HepG2 (cell line): ENCODE data around the gene BORCS5. TPM values are rescaled to one million over a fixed set of nuclear protein-coding genes. Genes with fewer than 3 reads are reported as not detected.

Experiments
- ARID2 ChIP-seq: sonication (generic); formaldehyde crosslinking; IDR thresholded peaks from 2 replicates; pipeline ENCODE4 v1.8.1; 2022; ENCODE audit warnings: mild to moderate bottlenecking, missing genetic modification reagents, borderline replicate concordance
- FOSL1 ChIP-seq: sonication (generic); formaldehyde crosslinking; IDR thresholded peaks from 2 replicates; pipeline ENCODE4 v1.9.0; 2021; ENCODE audit warnings: missing genetic modification reagents, borderline replicate concordance
- HIVEP1 ChIP-seq: sonication (generic); formaldehyde crosslinking; IDR thresholded peaks from 2 replicates; pipeline ENCODE4 v1.4.0; 2020; ENCODE audit warnings: mild to moderate bottlenecking, missing genetic modification reagents
- MTF2 ChIP-seq: sonication (generic); formaldehyde crosslinking; IDR thresholded peaks from 2 replicates; pipeline ENCODE4 v1.5.0; 2020; ENCODE audit warnings: missing genetic modification reagents, borderline replicate concordance
- SALL2 ChIP-seq: sonication (generic); formaldehyde crosslinking; IDR thresholded peaks from 2 replicates; pipeline ENCODE4 v1.8.1; 2023; ENCODE audit warnings: mild to moderate bottlenecking, missing genetic modification reagents, inconsistent platforms
- SETDB1 ChIP-seq: sonication (generic); formaldehyde crosslinking; IDR thresholded peaks from 2 replicates; pipeline ENCODE4 v1.5.1; 2020; ENCODE audit warnings: missing genetic modification reagents, mild to moderate bottlenecking, borderline replicate concordance
- SMYD3 ChIP-seq: sonication (generic); formaldehyde crosslinking; IDR thresholded peaks from 2 replicates; pipeline ENCODE4 v1.8.1; 2023; ENCODE audit warnings: mild to moderate bottlenecking, missing genetic modification reagents
- TGIF2 ChIP-seq: IDR thresholded peaks from 2 replicates; pipeline ENCODE4 v1.6.1; 2016; ENCODE audit warnings: control low read depth, missing compliant biosample characterization
- ZFP82 ChIP-seq: sonication (generic); formaldehyde crosslinking; IDR thresholded peaks from 2 replicates; pipeline ENCODE4 v1.5.1; 2020; ENCODE audit warnings: mild to moderate bottlenecking, missing genetic modification reagents, borderline replicate concordance
- ZFP90 ChIP-seq: sonication (generic); formaldehyde crosslinking; IDR thresholded peaks from 2 replicates; pipeline ENCODE4 v1.8.0; 2022; ENCODE audit warnings: missing genetic modification reagents, mild to moderate bottlenecking, inconsistent platforms, borderline replicate concordance
- ZNF235 ChIP-seq: sonication (generic); formaldehyde crosslinking; IDR thresholded peaks from 2 replicates; pipeline ENCODE4 v1.8.1; 2023; ENCODE audit warnings: mild to moderate bottlenecking, missing genetic modification reagents, borderline replicate concordance
- ZNF256 ChIP-seq: sonication (generic); formaldehyde crosslinking; conservative IDR thresholded peaks from 2 replicates; pipeline ENCODE4 v1.4.0; 2020; ENCODE audit warnings: missing genetic modification reagents
- ZNF557 ChIP-seq: sonication (generic); formaldehyde crosslinking; IDR thresholded peaks from 2 replicates; pipeline ENCODE4 v1.4.0; 2020; ENCODE audit warnings: missing genetic modification reagents
- ZNF577 ChIP-seq: sonication (generic); formaldehyde crosslinking; IDR thresholded peaks from 2 replicates; pipeline ENCODE4 v1.4.0; 2020; ENCODE audit warnings: mild to moderate bottlenecking, low read depth, missing genetic modification reagents, borderline replicate concordance
- ZNF776 ChIP-seq: sonication (generic); formaldehyde crosslinking; IDR thresholded peaks from 2 replicates; pipeline ENCODE4 v1.4.0; 2020; ENCODE audit warnings: mild to moderate bottlenecking, missing genetic modification reagents
- polyA plus RNA-seq, 8 experiments: library from polyadenylated mRNA; depleted of rRNA in 3 of 8; stranded (reverse) in 7 of 8; unstranded in 1 of 8; fragments of >200 nt; fragmentation: Illumina TruSeq in 4 of 8; extraction: Trizol in 4 of 8; gene quantifications; 2 replicates each; pipeline versions ENCODE4 v1.2.1 to v1.2.3, GENCODE V29; 2011 to 2016; ENCODE audit warnings: low read depth in 4 of 8, missing spikeins in 1 of 8, mixed read lengths in 1 of 8; ENCODE audit not compliant: insufficient read depth in 1 of 8
- total RNA-seq, 5 experiments: library from RNA; depleted of rRNA; stranded (reverse); fragments of >200 nt; fragmentation: Illumina TruSeq; extraction: Trizol; gene quantifications; 2 replicates each; pipeline ENCODE4 v1.2.3, GENCODE V29; 2016; ENCODE audit warnings: low read depth in 1 of 5
- TF ChIP-seq, protein P1 (sequence below): sonication (generic); formaldehyde crosslinking; IDR thresholded peaks from 2 replicates; pipeline ENCODE4 v1.9.0; 2021; ENCODE audit warnings: missing genetic modification reagents, mild to moderate bottlenecking, borderline replicate concordance
- TF ChIP-seq, protein P2 (sequence below): sonication (generic); formaldehyde crosslinking; IDR thresholded peaks from 2 replicates; pipeline ENCODE4 v1.9.0; 2021; ENCODE audit warnings: missing genetic modification reagents, borderline replicate concordance
- TF ChIP-seq, protein P3 (sequence below): sonication (generic); formaldehyde crosslinking; IDR thresholded peaks from 2 replicates; pipeline ENCODE4 v1.5.0; 2020; ENCODE audit warnings: missing genetic modification reagents, mild to moderate bottlenecking, borderline replicate concordance
- TF ChIP-seq, protein P4 (sequence below): IDR thresholded peaks from 2 replicates; pipeline ENCODE4 v1.6.1; 2012; ENCODE audit warnings: inconsistent platforms
- TF ChIP-seq, protein P5 (sequence below): sonication (generic); formaldehyde crosslinking; IDR thresholded peaks from 2 replicates; pipeline ENCODE4 v1.9.0; 2022; ENCODE audit warnings: missing genetic modification reagents, mild to moderate bottlenecking, borderline replicate concordance
- TF ChIP-seq, protein P6 (sequence below): sonication (generic); formaldehyde crosslinking; IDR thresholded peaks from 2 replicates; pipeline ENCODE4 v1.4.0; 2020; ENCODE audit warnings: missing genetic modification reagents; ENCODE audit errors: not compliant biosample characterization

Gene BORCS5
- total and polyA plus RNA-seq, 2 of the 13 experiments (the other 11 are each of a cell fraction or from before 2014, with no cell fraction given) = 3.9 to 4.7 TPM

DNA sequence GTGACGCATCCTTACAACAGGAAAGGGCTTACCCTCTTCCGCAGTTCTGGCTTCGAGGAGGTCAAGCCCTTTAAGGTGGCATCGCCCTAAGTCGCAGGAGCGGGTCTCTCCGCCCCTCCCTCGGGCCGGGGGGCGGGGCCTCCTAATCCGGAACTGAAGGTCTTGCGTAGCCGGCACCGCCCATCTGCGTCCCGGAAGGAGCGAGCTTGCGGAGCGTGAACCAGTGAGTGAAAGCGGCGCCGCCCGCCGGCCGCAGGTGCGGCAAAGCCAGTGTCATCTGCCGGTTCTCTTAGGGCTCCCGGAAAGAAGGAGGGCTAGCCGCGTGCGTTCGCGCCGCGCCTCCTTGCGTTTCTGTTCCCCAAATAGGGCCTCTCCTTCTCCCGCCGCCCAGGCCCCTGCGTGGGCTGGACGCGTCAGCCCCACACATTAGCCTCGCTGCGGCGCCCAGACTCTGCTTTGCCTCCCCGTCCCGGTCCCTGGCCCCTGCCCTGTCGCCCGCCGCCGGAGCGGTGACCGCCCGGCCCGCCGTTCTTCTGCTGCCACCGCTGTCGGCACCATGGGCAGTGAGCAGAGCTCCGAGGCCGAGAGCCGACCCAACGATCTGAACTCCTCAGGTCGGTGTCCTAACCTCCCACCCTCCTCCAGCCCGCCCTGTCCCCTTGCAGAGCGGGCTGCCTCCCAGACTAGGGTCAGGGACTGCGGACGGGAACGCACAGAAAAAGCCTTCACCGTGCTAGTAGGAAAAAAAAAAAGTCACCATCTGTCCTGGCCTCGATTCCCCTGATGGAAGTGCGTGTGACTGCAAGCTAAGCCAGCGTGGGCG, at the start of gene BORCS5 (continued):
- TF ChIP-seq, protein P1, sequence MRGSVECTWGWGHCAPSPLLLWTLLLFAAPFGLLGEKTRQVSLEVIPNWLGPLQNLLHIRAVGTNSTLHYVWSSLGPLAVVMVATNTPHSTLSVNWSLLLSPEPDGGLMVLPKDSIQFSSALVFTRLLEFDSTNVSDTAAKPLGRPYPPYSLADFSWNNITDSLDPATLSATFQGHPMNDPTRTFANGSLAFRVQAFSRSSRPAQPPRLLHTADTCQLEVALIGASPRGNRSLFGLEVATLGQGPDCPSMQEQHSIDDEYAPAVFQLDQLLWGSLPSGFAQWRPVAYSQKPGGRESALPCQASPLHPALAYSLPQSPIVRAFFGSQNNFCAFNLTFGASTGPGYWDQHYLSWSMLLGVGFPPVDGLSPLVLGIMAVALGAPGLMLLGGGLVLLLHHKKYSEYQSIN (CRISPR knock-in tag) = no peak
- TF ChIP-seq ZNF235 (CRISPR knock-in tag) (no peak), ZFP82 (peak; percentile 90; the same call in 1 of the 2 replicates), SETDB1 (CRISPR knock-in tag) (no peak), ZFP90 (CRISPR knock-in tag) (no peak), HIVEP1 (CRISPR knock-in tag) (peak; percentile 65; the same call in 1 of the 2 replicates), ZNF776 (CRISPR knock-in tag) (peak; percentile 83; the same call in 1 of the 2 replicates), MTF2 (peak; percentile 63; the same call in 1 of the 2 replicates), ZNF577 (CRISPR knock-in tag) (no peak), ZNF557 (CRISPR knock-in tag) (no peak), ZNF256 (CRISPR knock-in tag) (no peak), SMYD3 (no peak), TGIF2 (CRISPR knock-in tag) (peak; percentile 80; the same call in 1 of the 2 replicates), SALL2 (CRISPR knock-in tag) (peak; percentile 69), ARID2 (CRISPR knock-in tag) (peak; percentile 84), FOSL1 (CRISPR knock-in tag) (no peak)
- TF ChIP-seq, protein P2, sequence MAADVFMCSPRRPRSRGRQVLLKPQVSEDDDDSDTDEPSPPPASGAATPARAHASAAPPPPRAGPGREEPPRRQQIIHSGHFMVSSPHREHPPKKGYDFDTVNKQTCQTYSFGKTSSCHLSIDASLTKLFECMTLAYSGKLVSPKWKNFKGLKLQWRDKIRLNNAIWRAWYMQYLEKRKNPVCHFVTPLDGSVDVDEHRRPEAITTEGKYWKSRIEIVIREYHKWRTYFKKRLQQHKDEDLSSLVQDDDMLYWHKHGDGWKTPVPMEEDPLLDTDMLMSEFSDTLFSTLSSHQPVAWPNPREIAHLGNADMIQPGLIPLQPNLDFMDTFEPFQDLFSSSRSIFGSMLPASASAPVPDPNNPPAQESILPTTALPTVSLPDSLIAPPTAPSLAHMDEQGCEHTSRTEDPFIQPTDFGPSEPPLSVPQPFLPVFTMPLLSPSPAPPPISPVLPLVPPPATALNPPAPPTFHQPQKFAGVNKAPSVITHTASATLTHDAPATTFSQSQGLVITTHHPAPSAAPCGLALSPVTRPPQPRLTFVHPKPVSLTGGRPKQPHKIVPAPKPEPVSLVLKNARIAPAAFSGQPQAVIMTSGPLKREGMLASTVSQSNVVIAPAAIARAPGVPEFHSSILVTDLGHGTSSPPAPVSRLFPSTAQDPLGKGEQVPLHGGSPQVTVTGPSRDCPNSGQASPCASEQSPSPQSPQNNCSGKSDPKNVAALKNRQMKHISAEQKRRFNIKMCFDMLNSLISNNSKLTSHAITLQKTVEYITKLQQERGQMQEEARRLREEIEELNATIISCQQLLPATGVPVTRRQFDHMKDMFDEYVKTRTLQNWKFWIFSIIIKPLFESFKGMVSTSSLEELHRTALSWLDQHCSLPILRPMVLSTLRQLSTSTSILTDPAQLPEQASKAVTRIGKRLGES (CRISPR knock-in tag) = no peak
- TF ChIP-seq, protein P3, sequence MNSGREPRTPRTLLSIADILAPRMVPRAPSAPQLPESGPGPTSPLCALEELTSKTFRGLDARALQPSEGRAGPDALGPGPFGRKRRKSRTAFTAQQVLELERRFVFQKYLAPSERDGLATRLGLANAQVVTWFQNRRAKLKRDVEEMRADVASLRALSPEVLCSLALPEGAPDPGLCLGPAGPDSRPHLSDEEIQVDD (CRISPR knock-in tag) = peak; percentile 67; the same call in 1 of the 2 replicates
- TF ChIP-seq, protein P4, sequence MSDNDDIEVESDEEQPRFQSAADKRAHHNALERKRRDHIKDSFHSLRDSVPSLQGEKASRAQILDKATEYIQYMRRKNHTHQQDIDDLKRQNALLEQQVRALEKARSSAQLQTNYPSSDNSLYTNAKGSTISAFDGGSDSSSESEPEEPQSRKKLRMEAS = peak; percentile 83
- TF ChIP-seq, protein P5, sequence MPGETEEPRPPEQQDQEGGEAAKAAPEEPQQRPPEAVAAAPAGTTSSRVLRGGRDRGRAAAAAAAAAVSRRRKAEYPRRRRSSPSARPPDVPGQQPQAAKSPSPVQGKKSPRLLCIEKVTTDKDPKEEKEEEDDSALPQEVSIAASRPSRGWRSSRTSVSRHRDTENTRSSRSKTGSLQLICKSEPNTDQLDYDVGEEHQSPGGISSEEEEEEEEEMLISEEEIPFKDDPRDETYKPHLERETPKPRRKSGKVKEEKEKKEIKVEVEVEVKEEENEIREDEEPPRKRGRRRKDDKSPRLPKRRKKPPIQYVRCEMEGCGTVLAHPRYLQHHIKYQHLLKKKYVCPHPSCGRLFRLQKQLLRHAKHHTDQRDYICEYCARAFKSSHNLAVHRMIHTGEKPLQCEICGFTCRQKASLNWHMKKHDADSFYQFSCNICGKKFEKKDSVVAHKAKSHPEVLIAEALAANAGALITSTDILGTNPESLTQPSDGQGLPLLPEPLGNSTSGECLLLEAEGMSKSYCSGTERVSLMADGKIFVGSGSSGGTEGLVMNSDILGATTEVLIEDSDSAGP (CRISPR knock-in tag) = peak; percentile 96
- TF ChIP-seq, protein P6, sequence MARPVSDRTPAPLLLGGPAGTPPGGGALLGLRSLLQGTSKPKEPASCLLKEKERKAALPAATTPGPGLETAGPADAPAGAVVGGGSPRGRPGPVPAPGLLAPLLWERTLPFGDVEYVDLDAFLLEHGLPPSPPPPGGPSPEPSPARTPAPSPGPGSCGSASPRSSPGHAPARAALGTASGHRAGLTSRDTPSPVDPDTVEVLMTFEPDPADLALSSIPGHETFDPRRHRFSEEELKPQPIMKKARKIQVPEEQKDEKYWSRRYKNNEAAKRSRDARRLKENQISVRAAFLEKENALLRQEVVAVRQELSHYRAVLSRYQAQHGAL = peak; percentile 26
